ENCODE data around the gene ATRAID. TPM values are rescaled to one million over a fixed set of nuclear protein-coding genes. Genes with fewer than 3 reads are reported as not detected.

The ATRAID gene
- total RNA-seq, 1 donor from 2014 or later = 284 TPM

DNA sequence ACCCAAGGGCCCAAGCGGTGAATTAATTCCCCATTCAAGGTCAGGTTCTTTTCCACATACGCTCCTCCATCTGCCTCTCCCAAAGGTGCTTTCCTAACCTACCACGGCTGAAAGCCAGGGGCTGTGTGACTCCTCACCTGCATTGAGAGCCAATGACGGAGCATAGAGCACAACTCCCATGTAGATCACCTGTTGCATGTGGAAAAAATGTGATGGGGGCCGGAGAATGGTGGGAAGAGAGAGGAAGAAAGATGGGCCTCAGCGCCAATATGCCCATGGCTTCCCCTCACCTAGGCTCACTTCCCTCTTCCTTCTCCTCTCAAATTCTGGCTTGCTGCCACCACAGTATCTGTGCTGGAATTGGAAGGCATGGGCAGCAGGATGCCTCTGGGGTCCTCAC is 5.5 kb upstream of the ATRAID start:
- intact Hi-C loops (cut with DNase I) = no loop called here
- TF ChIP-seq, protein P1, sequence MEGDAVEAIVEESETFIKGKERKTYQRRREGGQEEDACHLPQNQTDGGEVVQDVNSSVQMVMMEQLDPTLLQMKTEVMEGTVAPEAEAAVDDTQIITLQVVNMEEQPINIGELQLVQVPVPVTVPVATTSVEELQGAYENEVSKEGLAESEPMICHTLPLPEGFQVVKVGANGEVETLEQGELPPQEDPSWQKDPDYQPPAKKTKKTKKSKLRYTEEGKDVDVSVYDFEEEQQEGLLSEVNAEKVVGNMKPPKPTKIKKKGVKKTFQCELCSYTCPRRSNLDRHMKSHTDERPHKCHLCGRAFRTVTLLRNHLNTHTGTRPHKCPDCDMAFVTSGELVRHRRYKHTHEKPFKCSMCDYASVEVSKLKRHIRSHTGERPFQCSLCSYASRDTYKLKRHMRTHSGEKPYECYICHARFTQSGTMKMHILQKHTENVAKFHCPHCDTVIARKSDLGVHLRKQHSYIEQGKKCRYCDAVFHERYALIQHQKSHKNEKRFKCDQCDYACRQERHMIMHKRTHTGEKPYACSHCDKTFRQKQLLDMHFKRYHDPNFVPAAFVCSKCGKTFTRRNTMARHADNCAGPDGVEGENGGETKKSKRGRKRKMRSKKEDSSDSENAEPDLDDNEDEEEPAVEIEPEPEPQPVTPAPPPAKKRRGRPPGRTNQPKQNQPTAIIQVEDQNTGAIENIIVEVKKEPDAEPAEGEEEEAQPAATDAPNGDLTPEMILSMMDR (IDR thresholded peaks at IDR 0.05) = no peak
- DNase-seq (ENCODE audit: low spot score in 2 of 2) = no peak
- Histone ChIP-seq H3K27me3 (no peaks in the 10 kb centered on the region), H3K4me3 (no peak overlapping the region), H3K9me3 (no peaks in the 10 kb centered on the region), H3K4me1 (peaks cover 0 to 5% of the 10 kb centered on the region in 2 donors), H3K27ac (no peak overlapping the region), H3K36me3 (peaks cover 43 to 67% of the 10 kb centered on the region in 2 donors)

DNA sequence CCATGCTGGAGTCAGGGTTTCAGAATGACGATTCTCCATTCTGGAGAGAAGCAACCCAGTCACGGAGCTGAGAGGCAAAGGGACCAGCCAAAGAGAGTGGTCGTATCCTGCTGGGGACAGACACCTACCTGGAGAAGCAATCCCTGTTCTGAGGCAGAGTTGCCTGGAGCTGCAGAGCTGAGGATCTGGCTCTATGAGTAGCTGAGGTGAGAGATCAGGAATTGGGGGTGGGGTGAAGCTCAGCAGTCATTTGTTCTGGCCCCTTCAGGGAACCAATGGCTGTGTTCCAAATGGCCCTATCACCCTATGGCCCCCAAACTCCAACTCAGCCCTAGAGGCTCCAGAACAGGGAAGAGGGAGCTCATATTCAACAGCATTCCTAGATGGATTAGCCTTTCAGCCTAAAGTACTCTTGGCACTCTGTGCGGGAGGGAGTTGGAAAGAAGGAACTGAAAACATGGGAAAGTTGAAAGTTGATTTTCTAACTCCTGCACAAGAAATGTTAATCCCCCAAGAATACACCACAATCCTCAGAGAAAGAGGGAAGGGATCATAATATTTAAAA is 3.3 kb upstream of the ATRAID start:
- H3K27me3 ChIP-seq = no peaks in the 10 kb centered on the region
- peaks cover 6 to 12% of the 10 kb centered on the region in 2 donors for H3K4me1 ChIP-seq
- no peak overlapping the region for H3K27ac ChIP-seq
- DNase-seq (ENCODE audit: low spot score in 2 of 2) = no peak
- TF ChIP-seq, protein P1 (IDR thresholded peaks at IDR 0.05) = no peak
- H3K9me3 ChIP-seq = no peaks in the 10 kb centered on the region
- peaks cover 32 to 52% of the 10 kb centered on the region in 2 donors for H3K36me3 ChIP-seq
- no peak overlapping the region for H3K4me3 ChIP-seq
- intact Hi-C loops (cut with DNase I) = no loop called here

- no peak overlapping the region for H3K27ac ChIP-seq
- DNase-seq (ENCODE audit: low spot score in 2 of 2) = no peak
- peaks cover 6 to 14% of the 10 kb centered on the region in 2 donors for H3K4me1 ChIP-seq
- TF ChIP-seq, protein P1 (IDR thresholded peaks at IDR 0.05) = no peak
- H3K36me3 ChIP-seq = peaks cover 20 to 43% of the 10 kb centered on the region in 2 donors
- intact Hi-C loops (cut with DNase I) = loop anchor here (5.0 to 10.0 kb wide), 4 partner anchors 145 to 1535 kb away; partner anchors contain the start of genes DTNB, GTF3C2, MAPRE3 and SLC35F6
- no peaks in the 10 kb centered on the region for H3K27me3 ChIP-seq
- H3K9me3 ChIP-seq = no peaks in the 10 kb centered on the region
- H3K4me3 ChIP-seq = no peak overlapping the region
Measured at GRCh38 chr2:27209621-27210401, 2.0 kb upstream of the ATRAID start.

DNA sequence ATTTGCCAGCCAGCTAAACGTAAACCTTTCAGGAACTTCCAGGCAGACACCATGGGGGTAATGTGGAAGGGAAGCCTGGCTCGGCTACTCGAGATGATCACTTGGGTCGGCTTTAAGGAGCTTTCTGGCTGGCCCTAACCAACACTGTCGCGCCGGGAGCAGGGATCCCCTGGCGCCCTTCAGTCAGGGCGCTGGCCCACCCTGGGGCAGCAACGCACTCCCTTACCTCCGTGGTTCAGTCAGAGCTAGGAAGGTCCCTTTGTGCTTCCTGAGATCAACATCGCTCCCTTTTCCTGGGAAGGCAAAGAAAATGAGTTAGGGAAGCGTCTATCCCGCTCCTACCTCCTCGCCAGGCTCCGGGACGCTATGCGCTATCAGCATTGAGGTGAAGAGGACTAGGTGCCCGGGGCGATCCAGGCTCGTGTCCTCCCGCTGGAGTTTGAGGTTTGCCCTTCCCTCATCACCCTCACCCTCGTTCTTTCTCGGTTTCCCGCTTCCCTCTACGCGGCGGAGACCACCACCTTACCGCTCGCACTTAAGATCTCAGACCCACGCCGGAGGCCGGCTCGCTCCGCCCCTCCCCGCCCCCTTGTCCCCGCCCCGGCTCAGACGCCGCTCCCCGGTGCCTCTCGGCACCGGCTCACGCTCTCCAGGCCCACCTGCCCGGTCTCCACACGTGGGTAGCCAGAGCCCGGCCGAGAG is 449 bp upstream of the ATRAID start:
- Histone ChIP-seq H3K36me3 (peaks cover 8 to 35% of the 10 kb centered on the region in 2 donors), H3K27ac (peak overlapping the region; percentile 94 to 98), H3K4me3 (peak overlapping the region; percentile 72 to 77), H3K27me3 (no peaks in the 10 kb centered on the region), H3K9me3 (no peaks in the 10 kb centered on the region), H3K4me1 (peaks cover 6 to 14% of the 10 kb centered on the region in 2 donors)
- TF ChIP-seq, protein P1 (IDR thresholded peaks at IDR 0.05) = no peak
- DNase-seq (ENCODE audit: low spot score in 2 of 2) = no peak
- intact Hi-C loops (cut with DNase I) = loop anchor here (5.0 to 10.0 kb wide), 4 partner anchors 143 to 1537 kb away; partner anchors contain the start of genes DTNB, GTF3C2, MAPRE3 and SLC35F6

DNA sequence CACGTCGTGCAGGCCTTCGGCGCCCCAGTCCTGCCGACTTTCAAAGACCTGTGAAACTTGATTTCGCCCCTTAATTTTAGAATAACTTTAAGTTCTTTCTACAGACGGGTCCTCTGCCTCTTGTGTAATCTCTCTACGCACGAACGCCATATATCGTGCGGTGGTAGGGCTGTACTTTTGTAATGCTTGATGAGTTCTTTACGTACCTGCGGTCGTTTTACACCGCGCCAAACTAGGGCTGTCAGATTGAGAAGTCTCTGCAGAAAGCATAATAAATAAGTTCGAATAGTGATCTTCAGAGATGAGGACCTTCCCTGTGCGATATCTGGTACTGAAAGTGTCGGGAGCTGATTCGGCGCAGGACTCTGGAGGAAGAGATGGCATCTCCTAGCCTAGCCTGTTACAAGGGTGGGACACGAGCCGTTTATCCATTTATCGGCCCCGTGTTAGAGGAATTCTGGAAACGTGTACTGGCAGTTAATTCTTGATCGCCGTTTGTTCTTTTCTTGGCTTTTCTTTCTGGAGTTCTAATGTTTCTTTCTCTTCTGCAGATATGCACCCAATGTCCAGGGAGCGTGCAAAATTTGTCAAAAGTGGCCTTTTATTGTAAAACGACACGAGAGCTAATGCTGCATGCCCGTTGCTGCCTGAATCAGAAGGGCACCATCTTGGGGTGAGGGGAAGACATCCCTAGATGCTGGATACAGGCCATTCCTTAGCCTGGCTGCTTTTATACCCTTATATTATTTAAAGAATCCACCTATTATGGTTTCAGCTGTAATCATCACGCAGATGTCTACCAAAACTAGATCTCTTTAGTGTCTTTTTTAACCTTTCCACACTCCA is 1.0 kb downstream of the ATRAID start:
- Histone ChIP-seq H3K36me3 (peaks cover under 1 to 21% of the 10 kb centered on the region in 2 donors), H3K27me3 (no peaks in the 10 kb centered on the region), H3K4me3 (peak overlapping the region; percentile 72 to 77), H3K9me3 (no peaks in the 10 kb centered on the region), H3K27ac (peak overlapping the region; percentile 94 to 98), H3K4me1 (peaks cover 12 to 19% of the 10 kb centered on the region in 2 donors)
- DNase-seq (ENCODE audit: low spot score in 2 of 2) = no peak
- TF ChIP-seq, protein P1 (IDR thresholded peaks at IDR 0.05) = no peak
- intact Hi-C loops (cut with DNase I) = loop anchor here (2.0 to 10.0 kb wide), 5 partner anchors 126 to 1538 kb away; partner anchors contain the start of genes DTNB, GTF3C2, KHK and MAPRE3

All from ascending aorta (tissue), 2 donors.